PC-9 (cell line): ENCODE data around the gene ST8SIA1. TPM values are rescaled to one million over a fixed set of nuclear protein-coding genes. Genes with fewer than 3 reads are reported as not detected.

Experiments
- BruUV-seq: library from RNA; stranded (reverse); fragments of 400-500 nt; replicated peaks from 2 replicates; lab custom pipeline; 2021; lab: Mats Ljungman, UMichigan
- CTCF ChIA-PET: fragments of 300-600 bp; sonication (Branson Sonifier 250); formaldehyde crosslinking; loops from one replicate; lab custom pipeline; 2022; ENCODE audit warnings: antibody characterized with exemption; lab: Charles Lee
- POLR2A ChIA-PET: fragments of 300-600 bp; sonication (Branson Sonifier 250); formaldehyde crosslinking; loops from one replicate; lab custom pipeline; 2022; ENCODE audit warnings: antibody characterized with exemption; ENCODE audit not compliant: unreplicated experiment; lab: Charles Lee
- DNase-seq, 2 experiments: peaks; one replicate each; pipeline versions ENCODE4 v3.0.0 to v3.0.0-alpha.2; 2015 to 2022; ENCODE audit warnings: mixed read lengths in 1 of 2
- H2AFZ ChIP-seq: fragments of 200-600 bp; sonication (generic); 2 replicates; pipeline ENCODE4 v1.8.1; 2017; ENCODE audit warnings: antibody characterized with exemption
- H3F3A ChIP-seq: fragments of 200-600 bp; sonication (generic); 2 replicates; pipeline ENCODE4 v1.8.1; 2017; ENCODE audit warnings: antibody characterized with exemption, mild to moderate bottlenecking, low read depth; ENCODE audit not compliant: insufficient read depth
- H3K27ac ChIP-seq: fragments of 200-600 bp; sonication (generic); 2 replicates; pipeline ENCODE4 v1.6.1; 2016; ENCODE audit warnings: mixed run types
- H3K27me3 ChIP-seq: fragments of 200-600 bp; sonication (generic); 2 replicates; pipeline ENCODE4 v1.6.1; 2016; ENCODE audit warnings: low read depth, mixed run types; ENCODE audit not compliant: insufficient read depth
- H3K36me3 ChIP-seq: fragments of 200-600 bp; sonication (generic); 2 replicates; pipeline ENCODE4 v1.6.1; 2016; ENCODE audit warnings: low read depth, mixed run types
- H3K4me1 ChIP-seq: fragments of 200-600 bp; sonication (generic); replicated peaks from 2 replicates; pipeline ENCODE4 v1.6.1; 2016; ENCODE audit warnings: mixed run types; ENCODE audit not compliant: insufficient read depth
- H3K4me2 ChIP-seq: fragments of 200-600 bp; sonication (generic); 2 replicates; pipeline ENCODE4 v1.6.1; 2017; ENCODE audit warnings: mixed run types
- H3K4me3 ChIP-seq: fragments of 200-600 bp; sonication (generic); 2 replicates; pipeline ENCODE4 v1.6.1; 2016; ENCODE audit warnings: mixed run types
- H3K79me2 ChIP-seq: fragments of 200-600 bp; sonication (generic); 2 replicates; pipeline ENCODE4 v1.6.1; 2017; ENCODE audit warnings: low read depth, mixed run types
- H3K9me2 ChIP-seq: fragments of 200-600 bp; sonication (generic); 2 replicates; pipeline ENCODE4 v1.8.1; 2017; ENCODE audit warnings: mild to moderate bottlenecking; ENCODE audit not compliant: insufficient read depth
- H3K9me3 ChIP-seq: fragments of 200-600 bp; sonication (generic); 2 replicates; pipeline ENCODE4 v1.8.1; 2016; ENCODE audit warnings: low read depth; ENCODE audit not compliant: insufficient read depth
- H4K20me1 ChIP-seq: fragments of 200-600 bp; sonication (generic); 2 replicates; pipeline ENCODE4 v1.8.1; 2017; ENCODE audit not compliant: insufficient read depth
- CTCF ChIP-seq: fragments of 200-600 bp; sonication (generic); conservative IDR thresholded peaks from 2 replicates; pipeline ENCODE4 v1.6.1; 2017; ENCODE audit warnings: mixed run types, antibody characterized with exemption, mild to moderate bottlenecking, moderate library complexity
- EZH2 ChIP-seq: fragments of 200-600 bp; sonication (generic); IDR thresholded peaks from 2 replicates; pipeline ENCODE4 v1.8.0; 2017; ENCODE audit warnings: antibody characterized with exemption, low read depth
- intact Hi-C: fragments of 100-400 bp; cut with micrococcal nuclease; formaldehyde crosslinking; loops from one replicate; pipeline ENCODE4 v1.10.0; 2022; ENCODE audit not compliant: unreplicated experiment
- total RNA-seq: library from RNA; stranded (reverse); gene quantifications from 2 replicates; pipeline ENCODE4 v1.2.3, GENCODE V29; 2021

Gene ST8SIA1
- total RNA-seq, 1 experiment from 2014 or later, result 3.1 TPM

DNA sequence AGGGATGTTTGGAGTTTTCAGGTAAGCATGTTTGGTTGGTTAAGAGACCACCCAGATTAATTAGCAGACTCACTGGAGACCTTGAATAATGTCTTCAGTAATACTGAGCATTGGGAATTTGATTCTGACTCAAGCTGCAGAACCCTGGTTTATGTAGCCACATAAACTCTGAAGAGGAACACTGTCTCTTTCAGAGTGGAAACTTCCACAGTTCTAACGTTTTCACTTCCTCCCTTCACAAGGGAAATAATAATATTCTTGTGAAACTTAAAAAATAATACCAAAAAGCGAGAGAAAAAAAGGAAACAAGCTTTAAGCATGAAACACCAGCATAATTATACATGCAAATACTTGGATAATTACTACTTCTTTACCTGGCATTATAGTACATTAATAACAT lies 40.0 kb upstream of the ST8SIA1 start:
- CTCF ChIA-PET, result no interaction called here
- TF ChIP-seq EZH2, result no peak
- no peak for TF ChIP-seq CTCF

GRCh38 chr12:22372277-22372837 lies 37.9 kb upstream of the ST8SIA1 start:
- Histone ChIP-seq H3K79me2 (no peaks in the 10 kb centered on the region), H3K27me3 (no peaks in the 10 kb centered on the region), H3K4me3 (no peak overlapping the region), H2AFZ (no peak overlapping the region), H3K36me3 (0 out of 2 replicates have a peak, but pooled peaks cover 3% of the 10 kb centered on the region), H3K4me1 (peaks cover 3% of the 10 kb centered on the region), H3K27ac (no peak overlapping the region), H3K4me2 (no peak overlapping the region), H3K9me2 (0 out of 2 replicates have a peak, but pooled peaks cover 3% of the 10 kb centered on the region), H3K9me3 (no peaks in the 10 kb centered on the region; the same call in 1 of the 2 replicates), H3F3A (0 out of 2 replicates have a peak, but pooled peaks cover under 1% of the 10 kb centered on the region), H4K20me1 (no peaks in the 10 kb centered on the region)
- no peak for DNase-seq
- ChIA-PET CTCF (no interaction called here), POLR2A (no interaction called here)
- TF ChIP-seq CTCF (no peak), EZH2 (no peak)
- no TSS peak for BruUV-seq
- intact Hi-C loops, result no loop called here

More for the DNA sequence above, 40.0 kb upstream of the ST8SIA1 start:
- H3K4me1 ChIP-seq, result peaks cover 24% of the 10 kb centered on the region
- H3K4me3 ChIP-seq, result no peak overlapping the region
- H3K36me3 ChIP-seq, result 0 out of 2 replicates have a peak, but pooled peaks cover 3% of the 10 kb centered on the region
- H3K9me3 ChIP-seq, result no peaks in the 10 kb centered on the region; the same call in 1 of the 2 replicates
- BruUV-seq, result no TSS peak
- intact Hi-C loops, result no loop called here
- peaks cover 18% of the 10 kb centered on the region for H3F3A ChIP-seq
- H3K27ac ChIP-seq, result no peak overlapping the region
- no peak overlapping the region for H2AFZ ChIP-seq
- POLR2A ChIA-PET, result no interaction called here
- H3K9me2 ChIP-seq, result 0 out of 2 replicates have a peak, but pooled peaks cover 3% of the 10 kb centered on the region
- H3K27me3 ChIP-seq, result no peaks in the 10 kb centered on the region
- H3K79me2 ChIP-seq, result no peaks in the 10 kb centered on the region
- H3K4me2 ChIP-seq, result no peak overlapping the region
- no peaks in the 10 kb centered on the region for H4K20me1 ChIP-seq
- DNase-seq, result no peak

GRCh38 chr12:22366181-22366580 lies 31.7 kb upstream of the ST8SIA1 start:
- Histone ChIP-seq H3K4me3 (no peak overlapping the region), H3K27ac (no peak overlapping the region), H3F3A (no peaks in the 10 kb centered on the region), H3K79me2 (no peaks in the 10 kb centered on the region), H3K4me1 (no peaks in the 10 kb centered on the region), H3K9me3 (no peaks in the 10 kb centered on the region), H2AFZ (no peak overlapping the region), H3K27me3 (no peaks in the 10 kb centered on the region), H3K9me2 (no peaks in the 10 kb centered on the region), H4K20me1 (no peaks in the 10 kb centered on the region), H3K36me3 (no peaks in the 10 kb centered on the region), H3K4me2 (no peak overlapping the region)
- ChIA-PET POLR2A (no interaction called here), CTCF (no interaction called here)
- TF ChIP-seq CTCF (no peak), EZH2 (no peak)
- intact Hi-C loops, result no loop called here
- BruUV-seq, result no TSS peak
- DNase-seq, result no peak
